Measurements from ENCODE around the gene STAT6. TPM values are rescaled to one million over a fixed set of nuclear protein-coding genes. Genes with fewer than 3 reads are reported as not detected.
"Not testable (repeated sequence)": the region's sequence is repeated elsewhere in the genome, so short reads cannot be mapped to it uniquely, and the experiment has no call there.

STAT6 gene
- polyA plus RNA-seq, 1 experiment, result 79.5 TPM

GRCh38 chr12:57079821-57080220 is 31.3 kb downstream of the STAT6 start:
- no peaks in the 10 kb centered on the region; the same call in 1 of the 2 replicates for H3K9me3 ChIP-seq (ENCODE audit: control insufficient read depth, insufficient read depth, low read length)
- ChIA-PET CTCF (interaction anchor here (0.8 to 1.9 kb wide), 10 partner anchors 10 to 162 kb away, joined by 3 to 14 read pairs (median 4); partner anchors contain the start of gene STAT6), POLR2A (interaction anchor here (1.6 to 2.2 kb wide), 4 partner anchors 8 to 32 kb away, joined by 4 to 33 read pairs (median 18); partner anchors contain the start of genes NAB2 and STAT6)
- H3K4me3 ChIP-seq (ENCODE audit: low read depth, low read length), result no peak overlapping the region
- TF ChIP-seq CTCF (IDR thresholded peaks at IDR 0.05; ENCODE audit: low read depth, low read length), result no peak
- H3K27ac ChIP-seq (ENCODE audit: low read depth, low read length), result peak overlapping the region; percentile 34
- no peak for DNase-seq (ENCODE audit: low read depth, low spot score)
- H3K27me3 ChIP-seq (ENCODE audit: control insufficient read depth, insufficient read depth, low read length), result no peaks in the 10 kb centered on the region

GRCh38 chr12:57078519-57079404 is 32.4 kb downstream of the STAT6 start, which contains the start of gene NEMP1:
Gene NEMP1, minus strand, starts transcription at chr12:57078791. Its CDS starts 46 bp downstream, at chr12:57078745.
- POLR2A ChIA-PET, result interaction anchor here (0.6 to 2.2 kb wide), 8 partner anchors 9 to 102 kb away, joined by 3 to 33 read pairs (median 4); partner anchors contain the start of genes NAB2 and STAT6
- TF ChIP-seq CTCF (IDR thresholded peaks at IDR 0.05; ENCODE audit: low read depth, low read length), result no peak

GRCh38 chr12:57073566-57074450 is 37.4 kb downstream of the STAT6 start:
- CTCF ChIA-PET, result interaction anchor here (0.7 to 4.2 kb wide), 8 partner anchors 11 to 170 kb away, joined by 4 to 39 read pairs (median 5); partner anchors contain the start of gene STAT6
- H3K9me3 ChIP-seq (ENCODE audit: control insufficient read depth, insufficient read depth, low read length); H3K27me3 ChIP-seq (ENCODE audit: control insufficient read depth, insufficient read depth, low read length); DNase-seq (ENCODE audit: low read depth, low spot score); H3K4me3 ChIP-seq (ENCODE audit: low read depth, low read length): not testable (repeated sequence)
- POLR2A ChIA-PET, result interaction anchor here (4.0 kb wide), 1 partner anchor 14 kb away, joined by 13 read pairs; the partner anchor contains the start of gene NAB2
- peak overlapping the region; percentile 31 for H3K27ac ChIP-seq (ENCODE audit: low read depth, low read length)

More at GRCh38 chr12:57078519-57079404, 32.4 kb downstream of the STAT6 start, which contains the start of gene NEMP1:
- Histone ChIP-seq H3K9me3 (ENCODE audit: control insufficient read depth, insufficient read depth, low read length) (no peaks in the 10 kb centered on the region; the same call in 1 of the 2 replicates), H3K27ac (ENCODE audit: low read depth, low read length) (peak within 1 kb of the TSS; percentile 65), H3K4me3 (ENCODE audit: low read depth, low read length) (peak within 1 kb of the TSS; percentile 82), H3K27me3 (ENCODE audit: control insufficient read depth, insufficient read depth, low read length) (no peaks in the 10 kb centered on the region)
- peak; percentile 100 for DNase-seq (ENCODE audit: low read depth, low spot score)
- CTCF ChIA-PET, result interaction anchor here (0.8 to 1.9 kb wide), 10 partner anchors 9 to 163 kb away, joined by 3 to 14 read pairs (median 4); partner anchors contain the start of gene STAT6

GRCh38 chr12:57072661-57073060 is 38.5 kb downstream of the STAT6 start:
- no peak for TF ChIP-seq CTCF (IDR thresholded peaks at IDR 0.05; ENCODE audit: low read depth, low read length)
- Histone ChIP-seq H3K27me3 (ENCODE audit: control insufficient read depth, insufficient read depth, low read length) (no peaks in the 10 kb centered on the region), H3K4me3 (ENCODE audit: low read depth, low read length) (no peak overlapping the region), H3K27ac (ENCODE audit: low read depth, low read length) (no peak overlapping the region), H3K9me3 (ENCODE audit: control insufficient read depth, insufficient read depth, low read length) (no peaks in the 10 kb centered on the region)
- CTCF ChIA-PET, result interaction anchor here (0.7 to 4.2 kb wide), 4 partner anchors 10 to 64 kb away, joined by 4 to 39 read pairs (median 10); partner anchors contain the start of gene STAT6
- POLR2A ChIA-PET, result interaction anchor here (0.7 to 4.0 kb wide), 3 partner anchors 15 to 168 kb away, joined by 5 to 13 read pairs (median 5); partner anchors contain the start of gene NAB2
- DNase-seq (ENCODE audit: low read depth, low spot score), result no peak
